Mesodermal cell (in vitro differentiated cells): Measurements from ENCODE around the gene TAF11L9.
"Not testable (repeated sequence)": the region's sequence is repeated elsewhere in the genome, so short reads cannot be mapped to it uniquely, and the experiment has no call there.

Source experiments
- H3K27ac ChIP-seq: 2 replicates; pipeline ENCODE4 v1.7.0; 2013; ENCODE audit warnings: mild to moderate bottlenecking, low read depth, low read length, moderate library complexity; ENCODE audit not compliant: severe bottlenecking
- H3K36me3 ChIP-seq: 2 replicates; pipeline ENCODE4 v1.7.1; 2013; ENCODE audit warnings: mild to moderate bottlenecking, low read length, moderate library complexity; ENCODE audit not compliant: control insufficient read depth, insufficient read depth
- H3K4me1 ChIP-seq: one replicate; pipeline ENCODE4 v1.7.1; 2013; ENCODE audit warnings: mild to moderate bottlenecking, low read length; ENCODE audit not compliant: insufficient read depth, control insufficient read depth, poor library complexity, severe bottlenecking
- H3K4me3 ChIP-seq: 2 replicates; pipeline ENCODE4 v1.7.0; 2013; ENCODE audit warnings: low read length, control low read depth, mild to moderate bottlenecking; ENCODE audit not compliant: insufficient read depth, poor library complexity, severe bottlenecking; ENCODE audit errors: extremely low read depth
- H3K9me3 ChIP-seq: 2 replicates; pipeline ENCODE4 v1.7.1; 2013; ENCODE audit warnings: mild to moderate bottlenecking, low read length, moderate library complexity; ENCODE audit not compliant: control insufficient read depth
- WGBS, 2 experiments: methylation state at CpG; one replicate each; pipeline ENCODE4 v1.1.5; 2013; ENCODE audit warnings: missing lambda C conversion rate in 2 of 2; ENCODE audit not compliant: insufficient coverage in 2 of 2; 5-methylcytosine and 5-hydroxymethylcytosine counted together

Gene TAF11L9

DNA sequence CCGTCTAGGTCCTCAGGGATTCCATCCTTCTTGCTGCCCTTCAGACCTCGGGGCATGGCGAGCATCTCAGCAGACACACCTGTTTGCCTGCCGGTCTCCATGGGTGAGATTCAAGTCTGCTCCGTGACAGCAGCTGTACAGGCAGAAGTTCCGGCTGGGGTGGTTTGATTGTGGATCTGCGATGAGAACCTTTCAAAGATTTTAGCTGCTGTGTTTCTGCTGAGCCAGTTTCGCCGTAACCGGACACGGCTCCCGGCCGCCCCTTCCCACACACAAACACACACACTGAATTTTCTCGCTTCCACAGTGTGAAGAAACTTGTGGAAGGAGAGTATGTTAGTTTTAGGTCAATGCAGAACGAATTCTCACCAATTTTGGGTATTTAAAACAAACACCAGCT is 3.5 kb upstream of the TAF11L9 start, which contains the start of gene TAF11L10:
TSS of gene TAF11L10 (minus strand) at position 101 of the 400 bp plus-strand sequence.
- not testable (repeated sequence) for H3K36me3 ChIP-seq, H3K4me1 ChIP-seq, H3K9me3 ChIP-seq, H3K27ac ChIP-seq, H3K4me3 ChIP-seq
- no CpG with 5 or more reads among the region's 15 CpGs for WGBS, 2 experiments

DNA sequence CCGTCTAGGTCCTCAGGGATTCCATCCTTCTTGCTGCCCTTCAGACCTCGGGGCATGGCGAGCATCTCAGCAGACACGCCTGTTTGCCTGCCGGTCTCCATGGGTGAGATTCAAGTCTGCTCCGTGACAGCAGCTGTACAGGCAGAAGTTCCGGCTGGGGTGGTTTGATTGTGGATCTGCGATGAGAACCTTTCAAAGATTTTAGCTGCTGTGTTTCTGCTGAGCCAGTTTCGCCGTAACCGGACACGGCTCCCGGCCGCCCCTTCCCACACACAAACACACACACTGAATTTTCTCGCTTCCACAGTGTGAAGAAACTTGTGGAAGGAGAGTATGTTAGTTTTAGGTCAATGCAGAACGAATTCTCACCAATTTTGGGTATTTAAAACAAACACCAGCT is 3.3 kb downstream of the TAF11L9 start, which contains the start of gene TAF11L8:
TSS of gene TAF11L8 (minus strand) at position 101 of the 400 bp plus-strand sequence.
- H3K36me3 ChIP-seq, H3K4me3 ChIP-seq, H3K4me1 ChIP-seq, H3K9me3 ChIP-seq, H3K27ac ChIP-seq: not testable (repeated sequence)
- no CpG with 5 or more reads among the region's 16 CpGs for WGBS, 2 experiments

DNA sequence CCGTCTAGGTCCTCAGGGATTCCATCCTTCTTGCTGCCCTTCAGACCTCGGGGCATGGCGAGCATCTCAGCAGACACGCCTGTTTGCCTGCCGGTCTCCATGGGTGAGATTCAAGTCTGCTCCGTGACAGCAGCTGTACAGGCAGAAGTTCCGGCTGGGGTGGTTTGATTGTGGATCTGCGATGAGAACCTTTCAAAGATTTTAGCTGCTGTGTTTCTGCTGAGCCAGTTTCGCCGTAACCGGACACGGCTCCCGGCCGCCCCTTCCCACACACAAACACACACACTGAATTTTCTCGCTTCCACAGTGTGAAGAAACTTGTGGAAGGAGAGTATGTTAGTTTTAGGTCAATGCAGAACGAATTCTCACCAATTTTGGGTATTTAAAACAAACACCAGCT is 8.5 kb downstream of the TAF11L9 start, which contains the start of gene TAF11L7:
TSS of gene TAF11L7 (minus strand) at position 101 of the 400 bp plus-strand sequence.
- WGBS, 2 experiments: no CpG with 5 or more reads among the region's 16 CpGs
- H3K4me3 ChIP-seq, H3K4me1 ChIP-seq, H3K9me3 ChIP-seq, H3K27ac ChIP-seq, H3K36me3 ChIP-seq: not testable (repeated sequence)
